Glutamatergic neuron (in vitro differentiated cells): ENCODE data around the gene SPACA7. TPM values are rescaled to one million over a fixed set of nuclear protein-coding genes. Genes with fewer than 3 reads are reported as not detected.

ENCODE experiments used
- DNase-seq: peaks from one replicate; pipeline ENCODE4 v3.0.0; 2022
- H3K27ac Mint-ChIP-seq: one replicate; pipeline ENCODE4 v1.8.0; 2020; ENCODE audit warnings: mild to moderate bottlenecking, mixed read lengths, inconsistent platforms; ENCODE audit not compliant: unreplicated experiment
- H3K27me3 Mint-ChIP-seq: one replicate; pipeline ENCODE4 v1.8.0; 2020; ENCODE audit warnings: mild to moderate bottlenecking, moderate library complexity, mixed read lengths, inconsistent platforms; ENCODE audit not compliant: unreplicated experiment
- H3K36me3 Mint-ChIP-seq: one replicate; pipeline ENCODE4 v1.8.0; 2020; ENCODE audit warnings: mild to moderate bottlenecking, mixed read lengths, inconsistent platforms; ENCODE audit not compliant: unreplicated experiment
- H3K4me1 Mint-ChIP-seq: one replicate; pipeline ENCODE4 v1.8.0; 2020; ENCODE audit warnings: mild to moderate bottlenecking, low read depth, mixed read lengths, inconsistent platforms; ENCODE audit not compliant: unreplicated experiment
- H3K4me3 Mint-ChIP-seq: one replicate; pipeline ENCODE4 v1.8.0; 2020; ENCODE audit warnings: mild to moderate bottlenecking, mixed read lengths, inconsistent platforms; ENCODE audit not compliant: unreplicated experiment
- H3K9me3 Mint-ChIP-seq: one replicate; pipeline ENCODE4 v1.8.0; 2020; ENCODE audit warnings: mild to moderate bottlenecking, moderate library complexity, mixed read lengths, inconsistent platforms; ENCODE audit not compliant: unreplicated experiment
- total RNA-seq: library from RNA; stranded (reverse); fragmentation: NEBNext Ultra II Directional; extraction: Animal tissue kit (Norgen Biotek cat#: 25700); gene quantifications from one replicate; pipeline ENCODE4 v1.2.1, GENCODE V29; 2021; ENCODE audit not compliant: unreplicated experiment
- TF ChIP-seq, protein P1 (sequence below): fragments of 200-600 bp; sonication (generic); IDR thresholded peaks from one replicate; pipeline ENCODE4 v1.5.0; 2021; ENCODE audit not compliant: partially characterized antibody, unreplicated experiment

SPACA7 gene
- total RNA-seq, 1 donor from 2014 or later: not detected

DNA sequence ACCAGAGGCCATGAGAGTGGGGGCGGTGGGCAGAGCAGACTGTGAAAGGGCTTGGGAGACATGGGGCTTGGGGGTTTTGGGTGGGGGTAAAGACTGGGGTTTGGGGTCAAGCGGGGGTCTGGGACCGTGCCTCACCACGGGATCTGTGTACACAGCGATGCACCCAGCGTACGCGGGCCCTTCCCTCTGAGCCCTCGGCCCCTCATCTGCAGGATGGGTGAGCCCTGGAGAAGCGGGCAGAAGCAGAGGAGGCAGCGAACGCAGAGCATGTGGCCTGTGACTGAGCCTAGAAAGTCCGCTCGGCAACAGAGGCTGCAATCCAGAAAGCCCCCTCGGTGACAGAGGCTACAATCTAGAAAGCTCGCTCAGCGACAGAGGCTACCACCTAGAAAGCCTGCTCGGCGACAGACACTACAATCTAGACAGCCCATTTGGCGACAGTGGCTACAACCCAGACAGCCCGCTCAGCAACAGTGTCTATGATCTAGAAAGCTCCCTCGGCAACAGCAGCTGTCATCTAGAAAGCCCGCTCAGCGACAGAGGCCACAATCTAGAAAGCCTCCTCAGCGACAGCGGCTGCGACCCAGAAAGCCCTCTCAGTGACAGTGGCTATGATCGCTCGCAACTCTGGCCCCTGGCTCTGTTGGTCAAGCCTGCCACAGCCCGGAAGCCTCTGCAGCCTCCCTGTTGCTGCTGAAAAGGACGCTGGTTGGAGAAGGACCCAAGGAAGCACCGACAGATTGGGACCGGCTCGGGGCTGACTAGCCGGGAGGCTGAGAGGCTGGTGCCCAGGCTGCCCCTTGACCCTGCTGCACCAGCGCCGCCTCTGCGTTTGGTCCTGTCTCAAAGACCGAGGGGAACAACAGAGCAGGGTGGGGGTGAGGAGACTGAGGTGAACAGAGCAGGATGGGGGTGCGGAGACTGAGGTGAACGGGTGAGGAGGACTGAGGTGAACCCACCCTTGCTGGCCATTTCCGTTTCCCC lies 68.6 kb downstream of the SPACA7 start:
- DNase-seq: no peak

DNA sequence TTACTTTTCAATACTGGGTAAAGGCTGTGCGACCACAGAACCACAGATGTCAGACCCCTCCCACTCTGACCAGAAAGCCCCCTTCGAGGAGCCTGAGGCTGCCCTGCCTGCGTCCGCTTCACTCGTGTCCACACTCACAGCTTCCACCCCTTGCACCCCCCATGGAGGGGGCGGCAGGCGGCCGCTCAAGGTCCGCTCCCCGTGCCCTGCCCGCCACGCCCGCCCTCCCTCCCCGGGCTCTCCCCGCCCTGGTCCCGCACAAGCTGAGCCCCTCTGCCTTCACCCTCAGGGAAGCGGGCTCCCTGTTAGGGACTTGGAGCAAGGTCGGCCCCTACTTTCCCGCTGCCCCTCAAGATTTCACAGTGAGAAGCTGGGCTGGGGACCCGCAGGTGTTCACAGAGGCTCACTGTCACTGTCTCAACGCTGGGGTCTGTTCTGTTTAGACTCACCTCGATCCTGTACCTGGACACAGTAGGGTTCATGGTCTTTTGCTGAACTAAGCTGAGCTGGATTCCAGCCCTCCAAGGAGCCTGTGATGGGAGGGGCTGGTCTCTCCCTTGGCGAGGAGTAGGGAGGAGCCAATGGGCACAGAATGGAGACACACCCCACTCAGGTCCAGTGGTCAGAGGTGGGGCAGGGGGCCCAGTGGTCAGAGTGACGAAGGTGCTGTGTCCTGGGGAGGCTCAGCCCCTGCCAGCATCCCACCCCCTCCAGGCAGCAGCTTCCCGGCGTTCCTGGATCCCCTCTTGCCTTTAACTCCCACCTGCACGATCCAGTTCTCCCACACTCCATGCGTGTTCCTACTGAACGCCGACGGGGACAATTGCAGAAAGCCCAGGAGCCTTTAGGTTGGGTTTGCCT lies 69.5 kb downstream of the SPACA7 start:
- DNase-seq: no peak
- peaks cover 10% of the 10 kb centered on the region for H3K27me3 Mint-ChIP-seq

More for the DNA sequence above, 68.6 kb downstream of the SPACA7 start:
- H3K4me3 Mint-ChIP-seq: no peak overlapping the region
- H3K27me3 Mint-ChIP-seq: peaks cover 9% of the 10 kb centered on the region
- TF ChIP-seq, protein P1, sequence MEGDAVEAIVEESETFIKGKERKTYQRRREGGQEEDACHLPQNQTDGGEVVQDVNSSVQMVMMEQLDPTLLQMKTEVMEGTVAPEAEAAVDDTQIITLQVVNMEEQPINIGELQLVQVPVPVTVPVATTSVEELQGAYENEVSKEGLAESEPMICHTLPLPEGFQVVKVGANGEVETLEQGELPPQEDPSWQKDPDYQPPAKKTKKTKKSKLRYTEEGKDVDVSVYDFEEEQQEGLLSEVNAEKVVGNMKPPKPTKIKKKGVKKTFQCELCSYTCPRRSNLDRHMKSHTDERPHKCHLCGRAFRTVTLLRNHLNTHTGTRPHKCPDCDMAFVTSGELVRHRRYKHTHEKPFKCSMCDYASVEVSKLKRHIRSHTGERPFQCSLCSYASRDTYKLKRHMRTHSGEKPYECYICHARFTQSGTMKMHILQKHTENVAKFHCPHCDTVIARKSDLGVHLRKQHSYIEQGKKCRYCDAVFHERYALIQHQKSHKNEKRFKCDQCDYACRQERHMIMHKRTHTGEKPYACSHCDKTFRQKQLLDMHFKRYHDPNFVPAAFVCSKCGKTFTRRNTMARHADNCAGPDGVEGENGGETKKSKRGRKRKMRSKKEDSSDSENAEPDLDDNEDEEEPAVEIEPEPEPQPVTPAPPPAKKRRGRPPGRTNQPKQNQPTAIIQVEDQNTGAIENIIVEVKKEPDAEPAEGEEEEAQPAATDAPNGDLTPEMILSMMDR: no peak
- no peak overlapping the region for H3K27ac Mint-ChIP-seq
- H3K9me3 Mint-ChIP-seq: peaks cover 12% of the 10 kb centered on the region
- peaks cover 12% of the 10 kb centered on the region for H3K4me1 Mint-ChIP-seq
- H3K36me3 Mint-ChIP-seq: peaks cover 9% of the 10 kb centered on the region

DNA sequence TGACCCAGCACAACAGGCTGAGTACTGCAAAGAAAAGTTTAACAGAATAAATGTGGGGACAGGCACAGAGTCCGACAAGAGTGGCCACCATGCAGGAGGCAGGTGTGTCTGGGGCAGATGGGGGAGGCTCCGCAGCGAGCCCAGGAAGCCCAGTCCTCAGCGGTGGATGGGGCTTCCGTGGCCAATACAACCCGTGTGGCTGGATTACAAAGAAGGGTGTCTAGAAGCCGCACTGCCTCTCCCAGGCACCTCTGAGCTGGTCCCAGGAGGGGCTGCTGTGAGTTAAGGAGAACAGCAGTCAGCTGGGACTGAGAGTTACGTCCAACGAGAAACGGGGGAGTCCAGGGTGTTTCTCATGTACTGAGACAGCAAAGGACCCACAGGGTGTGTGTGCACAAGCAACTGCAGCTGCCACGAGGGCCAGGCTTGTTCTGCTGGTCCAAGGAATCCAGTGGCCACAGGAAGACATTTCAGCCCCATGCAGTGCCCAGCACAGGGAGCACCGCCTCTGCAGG lies 70.2 kb downstream of the SPACA7 start:
- no peak overlapping the region for H3K27ac Mint-ChIP-seq
- TF ChIP-seq, protein P1: no peak
- H3K27me3 Mint-ChIP-seq: peaks cover 10% of the 10 kb centered on the region
- H3K4me1 Mint-ChIP-seq: peaks cover 19% of the 10 kb centered on the region
- H3K36me3 Mint-ChIP-seq: no peaks in the 10 kb centered on the region
- H3K4me3 Mint-ChIP-seq: no peak overlapping the region
- peaks cover 11% of the 10 kb centered on the region for H3K9me3 Mint-ChIP-seq
- no peak for DNase-seq

More for the DNA sequence above, 69.5 kb downstream of the SPACA7 start:
- no peak overlapping the region for H3K27ac Mint-ChIP-seq
- TF ChIP-seq, protein P1: no peak
- H3K4me1 Mint-ChIP-seq: peaks cover 15% of the 10 kb centered on the region
- H3K4me3 Mint-ChIP-seq: no peak overlapping the region
- peaks cover 10% of the 10 kb centered on the region for H3K9me3 Mint-ChIP-seq
- no peaks in the 10 kb centered on the region for H3K36me3 Mint-ChIP-seq

DNA sequence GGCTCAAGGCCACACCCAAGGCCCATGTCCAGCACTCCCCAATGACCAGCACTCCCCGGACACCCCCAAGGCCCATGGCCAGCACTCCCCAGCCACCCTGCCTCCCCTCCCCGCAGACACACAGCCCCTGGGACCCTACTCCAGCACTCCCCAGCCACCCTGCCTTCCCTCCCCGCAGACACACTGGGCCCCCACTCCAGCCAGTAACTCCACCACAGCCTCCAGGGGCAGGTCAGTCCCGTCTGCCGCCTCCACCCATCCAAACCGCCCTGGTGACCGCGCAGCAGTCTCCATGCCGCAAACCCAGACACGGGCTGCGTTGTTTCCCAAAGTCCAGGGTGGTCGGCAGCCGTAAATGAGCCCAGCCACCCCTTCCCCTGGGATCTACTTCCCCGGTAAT lies 70.7 kb downstream of the SPACA7 start:
- Mint-ChIP-seq H3K27me3 (peaks cover 10% of the 10 kb centered on the region), H3K9me3 (peaks cover 9% of the 10 kb centered on the region), H3K27ac (no peak overlapping the region), H3K36me3 (no peaks in the 10 kb centered on the region), H3K4me1 (peaks cover 19% of the 10 kb centered on the region), H3K4me3 (no peak overlapping the region)
- TF ChIP-seq, protein P1: no peak
- DNase-seq: no peak
